KMS-11 (cell line): ENCODE data around the gene CBL.

Experiments
- H2AFZ ChIP-seq: fragments of 200-600 bp; sonication (generic); 2 replicates; pipeline ENCODE4 v1.6.1; 2016; ENCODE audit warnings: antibody characterized with exemption, mixed run types, low read depth
- H3K27ac ChIP-seq: fragments of 200-600 bp; sonication (generic); 2 replicates; pipeline ENCODE4 v1.6.1; 2016; ENCODE audit warnings: mild to moderate bottlenecking, mixed run types
- H3K27me3 ChIP-seq: fragments of 200-600 bp; sonication (generic); 2 replicates; pipeline ENCODE4 v1.6.1; 2017; ENCODE audit warnings: mild to moderate bottlenecking, low read depth, mixed run types, moderate library complexity; ENCODE audit not compliant: insufficient read depth
- H3K36me3 ChIP-seq: fragments of 200-600 bp; sonication (generic); 2 replicates; pipeline ENCODE4 v1.6.1; 2017; ENCODE audit warnings: mild to moderate bottlenecking, mixed run types; ENCODE audit not compliant: insufficient read depth
- H3K4me1 ChIP-seq: fragments of 200-600 bp; sonication (generic); 2 replicates; pipeline ENCODE4 v1.6.1; 2016; ENCODE audit warnings: mild to moderate bottlenecking, low read depth, mixed run types; ENCODE audit not compliant: poor library complexity, severe bottlenecking
- H3K4me2 ChIP-seq: fragments of 200-600 bp; sonication (generic); 2 replicates; pipeline ENCODE4 v1.7.0; 2016; ENCODE audit warnings: mild to moderate bottlenecking, mixed run types
- H3K4me3 ChIP-seq: fragments of 200-600 bp; sonication (generic); IDR thresholded peaks from 2 replicates; pipeline ENCODE4 v1.6.1; 2017; ENCODE audit warnings: low read depth, low read length, mixed read lengths; ENCODE audit not compliant: insufficient read depth
- H3K79me2 ChIP-seq: fragments of 200-600 bp; sonication (generic); 2 replicates; pipeline ENCODE4 v1.6.1; 2016; ENCODE audit warnings: low read depth, mixed run types; ENCODE audit not compliant: insufficient read depth
- H3K9ac ChIP-seq: fragments of 200-600 bp; sonication (generic); 2 replicates; pipeline ENCODE4 v1.6.1; 2016; ENCODE audit warnings: mild to moderate bottlenecking, mixed run types
- H4K20me1 ChIP-seq: fragments of 200-600 bp; sonication (generic); 2 replicates; pipeline ENCODE4 v1.6.1; 2016; ENCODE audit warnings: mild to moderate bottlenecking, mixed run types; ENCODE audit not compliant: insufficient read depth
- CTCF ChIP-seq: fragments of 200-600 bp; sonication (generic); conservative IDR thresholded peaks from 2 replicates; pipeline ENCODE4 v1.6.1; 2017; ENCODE audit warnings: low read depth, mild to moderate bottlenecking, antibody characterized with exemption, low read length, moderate library complexity, mixed read lengths

Gene CBL

GRCh38 chr11:119297938-119298337 is 91.8 kb downstream of the CBL start:
- H4K20me1 ChIP-seq, result no peaks in the 10 kb centered on the region
- H3K9ac ChIP-seq, result no peak overlapping the region
- no peaks in the 10 kb centered on the region for H3K36me3 ChIP-seq
- no peak overlapping the region for H2AFZ ChIP-seq
- no peak for TF ChIP-seq CTCF
- H3K27ac ChIP-seq, result no peak overlapping the region
- no peaks in the 10 kb centered on the region for H3K4me1 ChIP-seq
- H3K27me3 ChIP-seq, result no peaks in the 10 kb centered on the region
- no peaks in the 10 kb centered on the region for H3K79me2 ChIP-seq
- H3K4me3 ChIP-seq, result no peak overlapping the region
- H3K4me2 ChIP-seq, result no peak overlapping the region

GRCh38 chr11:119298726-119299125 is 92.6 kb downstream of the CBL start:
- TF ChIP-seq CTCF, result no peak
- no peak overlapping the region for H3K4me2 ChIP-seq
- no peaks in the 10 kb centered on the region for H4K20me1 ChIP-seq
- H3K27ac ChIP-seq, result no peak overlapping the region
- H3K4me1 ChIP-seq, result no peaks in the 10 kb centered on the region
- no peak overlapping the region for H2AFZ ChIP-seq
- H3K27me3 ChIP-seq, result no peaks in the 10 kb centered on the region
- no peaks in the 10 kb centered on the region for H3K36me3 ChIP-seq
- H3K9ac ChIP-seq, result no peak overlapping the region
- no peaks in the 10 kb centered on the region for H3K79me2 ChIP-seq
- no peak overlapping the region for H3K4me3 ChIP-seq

- no peak overlapping the region for H3K9ac ChIP-seq
- no peaks in the 10 kb centered on the region for H4K20me1 ChIP-seq
- H3K4me1 ChIP-seq, result no peaks in the 10 kb centered on the region
- no peaks in the 10 kb centered on the region for H3K79me2 ChIP-seq
- no peak overlapping the region for H3K4me3 ChIP-seq
- H2AFZ ChIP-seq, result no peak overlapping the region
- no peak overlapping the region for H3K27ac ChIP-seq
- no peak overlapping the region for H3K4me2 ChIP-seq
- TF ChIP-seq CTCF, result no peak
- H3K36me3 ChIP-seq, result no peaks in the 10 kb centered on the region
- no peaks in the 10 kb centered on the region for H3K27me3 ChIP-seq
Measured at GRCh38 chr11:119299416-119299815, 93.3 kb downstream of the CBL start.

- Histone ChIP-seq H3K4me1 (no peaks in the 10 kb centered on the region), H3K9ac (no peak overlapping the region), H3K4me2 (no peak overlapping the region), H3K27me3 (no peaks in the 10 kb centered on the region), H3K79me2 (no peaks in the 10 kb centered on the region), H3K4me3 (no peak overlapping the region), H2AFZ (no peak overlapping the region), H3K36me3 (no peaks in the 10 kb centered on the region), H3K27ac (no peak overlapping the region), H4K20me1 (no peaks in the 10 kb centered on the region)
- TF ChIP-seq CTCF, result no peak
Measured at GRCh38 chr11:119300198-119300964, 94.2 kb downstream of the CBL start.
